ENCODE measurements around the gene RAB36.

Gene RAB36

GRCh38 chr22:23144932-23145877, at the start of gene RAB36:
Gene RAB36 (plus strand): TSS chr22:23145477. CDS start chr22:23146617, 1,140 bp downstream.
- no peak for TF ChIP-seq CTCF (IDR thresholded peaks at IDR 0.05; ENCODE audit: borderline replicate concordance, insufficient read depth, low read depth, low read length)
- no peak within 1 kb of the TSS for H3K4me3 ChIP-seq (ENCODE audit: low read depth, low read length)

GRCh38 chr22:23095733-23096342, 49.4 kb upstream of the RAB36 start:
- TF ChIP-seq CTCF (IDR thresholded peaks at IDR 0.05; ENCODE audit: borderline replicate concordance, insufficient read depth, low read depth, low read length), result no peak

GRCh38 chr22:23097412-23098229, 47.7 kb upstream of the RAB36 start:
- no peak for TF ChIP-seq CTCF (IDR thresholded peaks at IDR 0.05; ENCODE audit: borderline replicate concordance, insufficient read depth, low read depth, low read length)

More at GRCh38 chr22:23095733-23096342, 49.4 kb upstream of the RAB36 start:
- H3K4me3 ChIP-seq (ENCODE audit: low read depth, low read length), result no peak overlapping the region

GRCh38 chr22:23098230-23098705, 47.0 kb upstream of the RAB36 start:
- TF ChIP-seq CTCF (IDR thresholded peaks at IDR 0.05; ENCODE audit: borderline replicate concordance, insufficient read depth, low read depth, low read length), result no peak
- no peak overlapping the region for H3K4me3 ChIP-seq (ENCODE audit: low read depth, low read length)

More at GRCh38 chr22:23097412-23098229, 47.7 kb upstream of the RAB36 start:
- H3K4me3 ChIP-seq (ENCODE audit: low read depth, low read length), result no peak overlapping the region

GRCh38 chr22:23098718-23099530, 46.4 kb upstream of the RAB36 start:
- no peak for TF ChIP-seq CTCF (IDR thresholded peaks at IDR 0.05; ENCODE audit: borderline replicate concordance, insufficient read depth, low read depth, low read length)
- H3K4me3 ChIP-seq (ENCODE audit: low read depth, low read length), result no peak overlapping the region

- no peak for TF ChIP-seq CTCF (IDR thresholded peaks at IDR 0.05; ENCODE audit: borderline replicate concordance, insufficient read depth, low read depth, low read length)
- no peak overlapping the region for H3K4me3 ChIP-seq (ENCODE audit: low read depth, low read length)
Measured at GRCh38 chr22:23099531-23099804, 45.8 kb upstream of the RAB36 start.
